GM18868 (cell line): ENCODE measurements around the gene TESK2.

Experiments
- ATAC-seq: cut with Tn5 transposase; IDR thresholded peaks from one replicate; pipeline ENCODE4 v1.9.1; 2021; ENCODE audit warnings: mild to moderate bottlenecking, moderate library complexity; ENCODE audit not compliant: unreplicated experiment

Gene TESK2

GRCh38 chr1:45340816-45341466 is 150.0 kb downstream of the TESK2 start:
- ATAC-seq, result no peak

DNA sequence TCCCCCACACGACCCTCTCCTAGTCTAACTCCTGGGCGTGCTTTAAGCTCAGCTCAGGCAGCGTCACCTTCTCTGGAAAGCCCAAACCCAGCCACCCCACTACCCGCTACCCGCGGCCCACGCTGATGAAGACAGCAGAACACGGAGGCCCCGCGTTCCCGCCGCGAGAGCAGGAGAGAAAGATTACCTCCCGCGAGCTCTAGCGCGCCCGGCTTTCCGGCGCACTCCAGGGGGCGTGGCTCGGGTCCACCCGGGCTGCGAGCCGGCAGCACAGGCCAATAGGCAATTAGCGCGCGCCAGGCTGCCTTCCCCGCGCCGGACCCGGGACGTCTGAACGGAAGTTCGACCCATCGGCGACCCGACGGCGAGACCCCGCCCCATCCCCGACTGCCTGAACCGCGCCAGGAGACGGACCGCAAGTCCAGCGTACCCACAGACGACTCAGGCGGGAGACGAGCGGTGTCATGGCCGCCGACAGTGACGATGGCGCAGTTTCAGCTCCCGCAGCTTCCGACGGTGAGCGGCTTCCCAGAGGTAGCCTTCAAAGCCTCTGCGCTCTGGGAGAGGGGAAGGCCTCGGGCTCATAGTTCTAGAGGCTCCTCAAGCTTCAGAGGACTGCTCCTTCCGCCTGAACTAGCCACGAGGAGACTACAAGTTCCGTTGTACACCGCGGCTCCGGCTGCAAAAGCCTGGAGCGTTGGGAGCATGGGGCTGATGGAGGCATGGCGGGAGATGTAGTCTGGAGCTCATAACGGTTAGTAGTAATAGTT is 151.0 kb downstream of the TESK2 start, which contains the start of the genes MUTYH and TOE1:
Gene MUTYH (minus strand): TSS at position 652 of the 770 bp plus-strand sequence. CDS start 5,935 bp downstream, outside the sequence.
Gene TOE1 (plus strand): TSS at position 382 of the 770 bp plus-strand sequence. CDS start 83 bp downstream, at position 465.
- peak; percentile 85 for ATAC-seq

DNA sequence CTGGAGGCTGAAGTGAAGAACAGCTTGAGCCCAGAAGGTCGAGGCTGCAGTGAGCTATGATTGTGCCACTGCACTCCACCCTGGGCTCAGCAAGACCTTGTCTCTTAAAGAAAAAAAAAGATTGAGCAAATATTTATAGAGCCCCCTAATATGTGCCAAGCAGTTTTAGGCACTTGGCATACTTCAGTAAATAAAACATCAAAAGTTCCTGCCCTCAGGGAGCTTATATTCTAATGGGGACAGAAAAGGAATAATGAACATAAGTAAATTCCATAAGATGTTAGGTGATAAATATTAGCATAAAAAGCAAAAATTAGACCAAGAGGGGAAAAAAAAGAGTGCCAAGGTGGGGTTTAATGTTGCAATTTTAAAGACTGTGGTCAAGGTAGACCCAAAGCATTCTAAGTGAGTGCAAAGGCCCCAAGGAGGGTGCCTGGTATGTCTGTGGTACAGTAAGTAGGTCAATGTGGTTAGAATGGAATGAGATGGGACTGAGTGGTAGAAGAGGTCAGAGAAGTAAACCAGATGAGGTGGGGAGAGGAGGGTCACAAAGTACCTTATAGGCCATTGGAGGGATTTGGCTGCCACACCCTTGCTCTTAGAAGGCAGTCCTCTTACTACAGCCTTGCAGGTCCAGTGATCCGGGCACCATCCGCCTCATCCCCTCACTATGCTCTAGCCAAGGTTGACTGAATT is 153.2 kb downstream of the TESK2 start:
- no peak for ATAC-seq

- ATAC-seq, result no peak
Observed at GRCh38 chr1:45335855-45336324, 155.1 kb downstream of the TESK2 start.

GRCh38 chr1:45334308-45335245 is 156.4 kb downstream of the TESK2 start:
- ATAC-seq, result no peak

- no peak for ATAC-seq
Observed at GRCh38 chr1:45332346-45332720, 158.6 kb downstream of the TESK2 start.

DNA sequence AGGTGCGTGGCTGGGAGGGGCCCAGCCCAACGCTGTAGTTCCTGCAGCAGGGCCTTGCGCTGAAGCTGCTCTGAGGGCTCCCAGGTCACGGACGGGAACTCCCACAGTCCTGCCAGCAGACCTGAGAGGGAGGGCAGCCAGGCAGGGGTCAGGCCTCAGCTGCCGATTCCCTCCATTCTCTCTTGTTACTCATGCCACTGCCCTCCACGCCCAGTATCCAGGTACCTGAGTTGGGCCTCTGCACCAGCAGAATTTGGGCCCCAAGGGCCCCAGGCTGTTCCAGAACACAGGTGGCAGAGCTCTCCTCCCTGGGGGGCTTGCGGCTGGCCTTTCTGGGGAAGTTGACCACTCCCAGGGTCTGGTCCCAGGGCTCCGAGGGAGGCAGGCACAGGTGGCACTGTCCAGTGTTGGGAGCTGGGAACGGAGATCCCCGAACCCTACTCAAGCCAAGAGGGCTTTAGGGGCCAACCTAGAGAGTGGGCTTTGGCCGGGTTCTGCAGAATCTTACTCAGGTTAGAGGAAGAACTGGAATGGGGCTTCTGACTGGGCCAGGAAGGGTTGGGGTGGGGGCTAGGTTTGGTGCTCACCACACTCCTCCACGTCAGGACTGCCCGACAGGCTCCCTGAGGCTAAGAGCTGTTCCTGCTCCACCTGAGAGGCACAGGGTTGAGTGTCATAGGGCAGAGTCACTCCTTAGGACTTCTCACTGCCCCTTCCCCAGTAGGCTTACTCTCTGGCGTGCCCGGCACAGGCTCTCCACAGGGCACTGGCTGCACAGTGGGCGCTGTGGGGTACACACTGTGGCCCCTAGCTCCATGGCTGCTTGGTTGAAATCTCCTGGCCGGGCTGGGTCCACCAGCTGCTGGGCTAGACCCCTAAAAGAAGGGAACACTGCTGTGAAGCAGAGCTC is 159.3 kb downstream of the TESK2 start:
- no peak for ATAC-seq

- ATAC-seq, result no peak
Observed at GRCh38 chr1:45329445-45329844, 161.5 kb downstream of the TESK2 start.

- no peak for ATAC-seq
Observed at GRCh38 chr1:45328680-45329079, 162.3 kb downstream of the TESK2 start.

GRCh38 chr1:45327644-45328515 is 163.1 kb downstream of the TESK2 start:
- no peak for ATAC-seq

- ATAC-seq, result peak; percentile 56
Observed at GRCh38 chr1:45326627-45327623, 164.0 kb downstream of the TESK2 start, which contains the start of gene HPDL. HPDL (plus strand) TSS chr1:45326895; CDS start chr1:45327149, 254 bp downstream.

GRCh38 chr1:45325851-45326506 is 165.0 kb downstream of the TESK2 start:
- no peak for ATAC-seq

DNA sequence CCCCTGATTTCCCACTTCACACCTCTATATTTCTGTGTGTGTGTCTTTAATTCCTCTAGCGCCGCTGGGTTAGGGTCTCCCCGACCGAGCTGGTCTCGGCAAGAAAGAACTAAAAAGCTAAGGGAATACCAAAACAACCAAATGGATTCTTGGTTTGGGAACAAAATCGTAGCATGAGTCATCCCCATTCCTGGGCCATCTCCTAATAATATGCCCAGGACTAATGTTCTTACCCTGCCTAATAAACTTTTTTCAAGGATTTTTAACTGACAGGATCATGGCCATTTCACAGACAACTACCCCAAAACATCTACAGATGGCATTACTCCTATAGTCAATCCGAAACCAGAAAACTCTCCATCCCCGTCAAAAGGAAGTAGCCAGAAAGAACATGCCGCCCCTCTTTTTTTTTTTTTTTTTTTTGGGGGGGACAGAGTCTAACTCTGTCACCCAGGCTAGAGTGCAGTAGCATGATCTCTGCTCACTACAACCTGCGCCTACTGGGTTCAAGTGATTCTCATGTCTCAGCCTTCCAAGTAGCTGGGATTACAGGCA is 168.4 kb downstream of the TESK2 start:
- no peak for ATAC-seq

- no peak for ATAC-seq
Observed at GRCh38 chr1:45321444-45321843, 169.5 kb downstream of the TESK2 start.

DNA sequence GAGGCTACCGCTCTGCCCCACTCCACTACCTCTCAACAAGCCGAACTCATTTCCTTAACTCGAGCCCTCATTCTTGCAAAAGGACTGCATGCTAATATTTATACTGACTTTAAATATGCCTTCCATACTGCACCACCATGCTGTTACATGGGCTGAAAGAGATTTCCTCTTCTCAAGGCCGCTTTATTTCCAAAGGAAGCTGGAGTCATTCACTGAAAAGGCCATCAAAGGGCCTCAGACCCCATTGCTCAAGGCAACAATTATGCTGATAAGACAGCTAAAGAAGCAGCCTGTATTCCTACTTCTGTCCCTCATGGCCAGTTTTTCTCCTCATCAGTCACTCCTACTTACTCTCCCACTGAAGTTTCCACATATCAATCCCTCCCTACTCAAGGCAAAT is 171.2 kb downstream of the TESK2 start:
- ATAC-seq, result no peak

DNA sequence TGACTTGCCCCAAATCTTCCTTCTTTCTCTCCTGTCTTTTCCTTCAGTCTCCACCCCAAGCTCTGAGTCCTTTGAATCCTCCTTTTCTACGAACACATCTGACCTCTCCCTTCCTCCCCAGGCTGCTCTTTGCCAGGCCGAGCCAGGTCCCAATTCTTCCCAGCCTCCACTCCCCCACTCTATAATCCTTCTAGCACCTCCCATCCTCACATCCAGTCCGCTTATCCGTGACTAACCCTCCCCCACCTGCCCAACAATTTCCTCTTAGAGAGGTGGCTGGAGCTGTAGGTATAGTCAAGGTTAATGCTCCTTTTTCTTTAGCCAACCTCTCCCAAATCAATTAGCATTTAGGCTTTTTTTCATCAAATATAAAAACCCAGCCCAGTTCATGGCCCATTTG is 173.8 kb downstream of the TESK2 start:
- no peak for ATAC-seq
